Renal pelvis (tissue), 12 donors: Measurements from ENCODE around the gene WASHC3. TPM values are rescaled to one million over a fixed set of nuclear protein-coding genes. Genes with fewer than 3 reads are reported as not detected.
"Not testable (repeated sequence)": the region's sequence is repeated elsewhere in the genome, so short reads cannot be mapped to it uniquely, and the experiment has no call there.

Experiments
- DNase-seq: peaks from one replicate; pipeline ENCODE4 v3.0.0-alpha.2; 2013
- long read RNA-seq, 16 experiments: transcript quantifications; one replicate each; lab custom pipeline, GENCODE V29; 2026
- polyA plus RNA-seq, 3 donors: library from polyadenylated mRNA; unstranded; fragments of 120-200 nt; gene quantifications; one replicate each; pipeline ENCODE4 v1.2.1, GENCODE V29; 2013; ENCODE audit not compliant: insufficient read length in 3 of 3

The WASHC3 gene, protein sequence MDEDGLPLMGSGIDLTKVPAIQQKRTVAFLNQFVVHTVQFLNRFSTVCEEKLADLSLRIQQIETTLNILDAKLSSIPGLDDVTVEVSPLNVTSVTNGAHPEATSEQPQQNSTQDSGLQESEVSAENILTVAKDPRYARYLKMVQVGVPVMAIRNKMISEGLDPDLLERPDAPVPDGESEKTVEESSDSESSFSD
- polyA plus RNA-seq = 10 to 100 TPM; 48.7 to 55.8 (median 49.5) TPM
- long read RNA-seq, donor 1, transcript WASHC3-201 (7 exons, 916 nt) = major isoform, 16 of 18 reads
- long read RNA-seq, donor 1, partial matches to known transcripts = 0 of 18 reads
- long read RNA-seq, donor 1, other reads (novel, unspliced or antisense) = 0 of 18 reads
- long read RNA-seq, donor 2, transcript WASHC3-201 (7 exons, 916 nt) = major isoform, 12 of 13 reads
- long read RNA-seq, donor 2, partial matches to known transcripts = 0 of 13 reads
- long read RNA-seq, donor 2, other reads (novel, unspliced or antisense) = 0 of 13 reads
- long read RNA-seq, donor 3, transcript WASHC3-201 (7 exons, 916 nt) = major isoform, 14 of 19 reads
- long read RNA-seq, donor 3, partial matches to known transcripts = 0 of 19 reads
- long read RNA-seq, donor 3, other reads (novel, unspliced or antisense) = 0 of 19 reads
- long read RNA-seq, donor 4, transcript WASHC3-201 (7 exons, 916 nt) = major isoform, 17 of 25 reads
- long read RNA-seq, donor 4, partial matches to known transcripts = 0 of 25 reads
- long read RNA-seq, donor 4, other reads (novel, unspliced or antisense) = 0 of 25 reads
- long read RNA-seq, donor 5, transcript WASHC3-201 (7 exons, 916 nt) = major isoform, 6 of 9 reads
- long read RNA-seq, donor 5, partial matches to known transcripts = 0 of 9 reads
- long read RNA-seq, donor 5, other reads (novel, unspliced or antisense) = 0 of 9 reads
- long read RNA-seq, donor 6, transcript WASHC3-201 (7 exons, 916 nt) = major isoform, 10 of 20 reads
- long read RNA-seq, donor 6, partial matches to known transcripts = 5 of 20 reads
- long read RNA-seq, donor 6, other reads (novel, unspliced or antisense) = 0 of 20 reads
- long read RNA-seq, donor 7, transcript WASHC3-201 (7 exons, 916 nt) = major isoform, 15 of 21 reads
- long read RNA-seq, donor 7, partial matches to known transcripts = 0 of 21 reads
- long read RNA-seq, donor 7, other reads (novel, unspliced or antisense) = 0 of 21 reads
- long read RNA-seq, donor 8, transcript WASHC3-201 (7 exons, 916 nt) = major isoform, 5 of 6 reads
- long read RNA-seq, donor 8, partial matches to known transcripts = 0 of 6 reads
- long read RNA-seq, donor 8, other reads (novel, unspliced or antisense) = 0 of 6 reads
- long read RNA-seq, donor 9, transcript WASHC3-201 (7 exons, 916 nt) = major isoform, 20 of 26 reads
- long read RNA-seq, donor 9, partial matches to known transcripts = 0 of 26 reads
- long read RNA-seq, donor 9, other reads (novel, unspliced or antisense) = 0 of 26 reads
- long read RNA-seq, donor 10, transcript WASHC3-201 (7 exons, 916 nt) = major isoform, 8 of 11 reads
- long read RNA-seq, donor 10, partial matches to known transcripts = 0 of 11 reads
- long read RNA-seq, donor 10, other reads (novel, unspliced or antisense) = 0 of 11 reads
- long read RNA-seq, donor 11, transcript WASHC3-201 (7 exons, 916 nt) = major isoform, 5 of 11 reads
- long read RNA-seq, donor 11, partial matches to known transcripts = 0 of 11 reads
- long read RNA-seq, donor 11, other reads (novel, unspliced or antisense) = 0 of 11 reads
- long read RNA-seq, donor 12, transcript WASHC3-201 (7 exons, 916 nt) = major isoform, 16 of 24 reads
- long read RNA-seq, donor 12, partial matches to known transcripts = 0 of 24 reads
- long read RNA-seq, donor 12, other reads (novel, unspliced or antisense) = 0 of 24 reads
- long read RNA-seq, donor 13, transcript WASHC3-201 (7 exons, 916 nt) = major isoform, 12 of 29 reads
- long read RNA-seq, donor 13, partial matches to known transcripts = 13 of 29 reads
- long read RNA-seq, donor 13, other reads (novel, unspliced or antisense) = 0 of 29 reads
- long read RNA-seq, donor 14 = 0 reads
- long read RNA-seq, donor 15, transcript WASHC3-201 (7 exons, 916 nt) = major isoform, 15 of 20 reads
- long read RNA-seq, donor 15, partial matches to known transcripts = 0 of 20 reads
- long read RNA-seq, donor 15, other reads (novel, unspliced or antisense) = 0 of 20 reads
- long read RNA-seq, donor 16, transcript WASHC3-201 (7 exons, 916 nt) = major isoform, 13 of 23 reads
- long read RNA-seq, donor 16, transcript WASHC3-213 (7 exons, 865 nt) = minor isoform, 6 of 23 reads
- long read RNA-seq, donor 16, partial matches to known transcripts = 0 of 23 reads
- long read RNA-seq, donor 16, other reads (novel, unspliced or antisense) = 0 of 23 reads

DNA sequence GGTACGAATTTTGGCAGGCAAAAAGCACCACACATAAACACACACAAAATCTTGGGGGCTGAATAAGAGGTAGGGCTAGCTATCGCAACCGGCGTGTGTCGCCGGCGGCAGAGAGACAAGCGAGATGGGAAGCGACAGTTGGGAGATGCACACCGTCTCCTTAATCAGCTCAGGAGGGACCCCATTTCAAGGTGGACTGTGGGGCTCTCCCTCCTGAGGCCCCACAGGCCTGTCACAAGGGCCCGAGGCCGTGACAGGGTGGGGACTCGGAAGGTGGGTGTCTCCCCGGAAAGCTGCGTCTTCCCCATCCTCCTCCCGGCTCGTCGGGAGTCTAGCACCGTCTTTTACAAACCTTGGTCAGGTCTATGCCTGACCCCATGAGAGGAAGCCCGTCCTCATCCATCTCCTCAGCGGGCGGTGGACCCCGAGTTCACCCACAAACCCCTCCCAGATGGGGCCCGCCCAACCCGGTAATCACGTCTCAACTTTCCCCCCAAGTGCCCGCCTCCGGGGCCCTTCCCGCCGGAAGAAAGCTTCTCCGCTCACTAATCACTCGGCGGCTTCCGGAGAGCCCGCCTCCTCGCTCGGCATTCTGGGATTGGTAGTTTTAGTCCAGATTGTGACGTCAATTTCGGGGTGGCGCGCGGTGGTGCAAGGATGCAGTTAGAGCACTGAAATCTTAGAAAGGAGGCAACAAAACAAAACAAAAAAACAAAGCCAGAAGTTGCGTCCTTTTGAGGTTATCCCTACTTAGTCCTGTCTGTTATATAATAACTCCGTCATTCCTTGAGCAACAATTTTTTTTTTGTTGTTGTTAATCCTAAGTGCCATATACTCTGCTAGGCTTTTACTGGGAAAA lies at the start of gene WASHC3:
WASHC3 (minus strand) TSS at position 432 of the 859 bp plus-strand sequence; CDS start at position 403, 29 bp downstream.
- DNase-seq = peak; percentile 96

DNA sequence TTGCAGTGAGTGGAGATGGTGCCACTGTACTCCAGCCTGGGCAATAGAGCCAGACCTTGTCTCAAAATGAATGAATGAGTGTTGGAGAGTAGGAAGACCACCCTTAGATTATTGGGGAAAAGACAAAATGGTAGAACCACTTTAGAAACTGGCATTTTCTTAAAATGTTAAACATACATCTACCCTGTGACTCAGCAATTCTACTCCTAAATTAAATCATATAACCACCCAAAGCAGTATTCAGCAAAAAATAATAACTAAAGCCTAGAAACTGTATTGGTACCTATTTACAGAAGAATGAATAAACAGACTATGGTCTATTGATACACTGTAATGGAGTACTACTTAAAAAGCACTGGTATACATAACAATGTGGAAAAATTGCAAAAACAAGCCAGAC lies 49.0 kb upstream of the WASHC3 start:
- DNase-seq = no peak

DNA sequence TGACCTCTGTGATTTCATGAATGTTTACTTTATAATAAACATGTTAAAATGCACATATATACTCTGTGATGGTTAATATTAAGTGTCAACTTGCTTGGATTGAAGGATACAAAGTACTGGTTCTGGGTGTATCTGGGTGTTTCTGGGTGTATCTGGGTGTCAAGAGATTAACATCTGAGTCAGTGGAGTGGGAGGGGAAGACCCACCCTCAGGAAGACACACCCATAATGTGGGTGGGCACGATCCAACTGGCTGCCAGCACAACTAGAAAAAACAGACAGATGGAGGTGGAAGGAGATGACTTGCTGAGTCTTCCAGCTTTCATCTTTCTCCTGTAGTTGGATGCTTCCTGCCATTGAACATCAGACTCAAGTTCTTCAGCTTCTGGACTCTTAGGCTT lies 46.2 kb upstream of the WASHC3 start:
- DNase-seq = no peak

DNA sequence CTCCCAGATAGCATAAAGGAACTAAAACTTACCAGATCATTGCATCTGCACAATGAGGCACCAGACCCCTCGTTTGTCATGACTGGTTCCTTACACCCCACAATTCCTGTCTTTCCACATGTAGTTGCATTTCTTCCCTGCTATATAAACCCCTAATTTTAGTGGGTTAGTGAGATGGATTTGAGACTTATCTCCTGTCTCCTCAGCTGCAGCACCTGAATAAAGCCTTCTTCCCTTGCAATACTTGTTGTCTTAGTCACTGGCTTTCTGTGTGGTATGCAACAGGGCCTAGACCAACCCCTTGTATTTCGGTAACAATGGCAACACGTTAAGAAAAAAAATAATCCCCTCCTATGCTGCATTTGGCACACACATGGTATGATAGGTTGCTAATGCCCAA lies 45.1 kb upstream of the WASHC3 start:
- DNase-seq = no peak

DNA sequence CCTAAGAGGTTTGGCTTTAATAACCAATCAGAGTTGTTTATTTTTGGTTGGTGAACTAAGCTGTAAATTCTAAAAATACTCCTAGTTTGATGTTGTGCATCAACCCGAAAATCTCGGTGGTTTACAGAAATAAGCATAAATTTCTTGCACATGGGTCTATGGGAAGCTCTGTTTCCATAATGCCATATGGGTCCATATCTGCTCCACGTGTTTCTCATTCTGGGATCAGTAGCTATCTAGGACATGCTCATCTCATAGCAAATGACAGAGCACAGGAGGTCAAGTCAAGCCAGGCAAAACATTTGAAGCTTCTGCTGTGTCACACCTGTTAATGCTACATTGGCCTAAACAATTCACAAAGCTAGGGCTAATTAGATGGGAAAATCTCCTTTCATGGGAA lies 35.1 kb upstream of the WASHC3 start:
- DNase-seq = no peak

DNA sequence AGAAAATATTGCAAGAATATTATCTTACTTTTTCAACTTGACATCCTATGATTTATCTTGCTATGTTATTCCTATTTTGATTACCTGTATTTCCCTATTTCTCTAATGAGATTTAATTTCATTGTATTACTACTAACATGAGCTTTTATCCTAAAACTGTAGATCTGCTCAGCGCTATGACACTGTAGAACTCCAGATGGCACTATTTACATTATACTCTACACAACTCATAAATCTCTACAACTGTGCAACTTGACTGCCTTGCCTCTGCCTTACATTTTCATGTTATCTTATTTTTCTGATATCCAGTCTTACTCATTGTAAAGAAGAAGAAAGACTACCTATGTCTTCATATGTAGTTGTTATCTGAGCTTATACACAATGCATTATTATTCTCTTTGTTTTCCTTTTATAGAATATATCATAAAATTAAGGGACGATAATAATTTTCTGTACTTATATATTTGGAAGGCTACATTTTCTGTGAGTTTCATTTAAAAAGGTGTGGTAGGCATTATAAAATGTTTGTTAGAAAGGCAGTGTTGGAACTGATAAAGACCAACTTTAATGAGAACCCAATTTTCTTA lies 34.0 kb upstream of the WASHC3 start:
- DNase-seq = no peak

DNA sequence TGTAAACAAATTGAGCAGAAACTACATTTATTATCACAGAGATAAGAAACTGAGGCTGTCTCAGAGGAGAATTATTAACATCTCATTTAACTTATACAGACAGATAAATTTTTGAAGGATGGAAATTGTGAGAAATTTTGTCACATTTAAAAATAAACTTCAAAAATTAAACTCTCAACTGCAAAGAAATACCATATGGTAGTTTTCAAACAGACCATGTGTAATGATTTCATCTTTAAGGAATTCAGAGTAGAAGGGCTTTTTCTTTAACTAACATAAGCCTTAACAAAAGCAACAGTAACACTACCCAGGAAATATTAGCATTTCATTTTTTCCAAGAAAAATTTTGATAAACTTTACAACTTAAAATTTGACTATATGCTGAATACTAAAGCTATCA lies 31.5 kb upstream of the WASHC3 start:
- no peak for DNase-seq

DNA sequence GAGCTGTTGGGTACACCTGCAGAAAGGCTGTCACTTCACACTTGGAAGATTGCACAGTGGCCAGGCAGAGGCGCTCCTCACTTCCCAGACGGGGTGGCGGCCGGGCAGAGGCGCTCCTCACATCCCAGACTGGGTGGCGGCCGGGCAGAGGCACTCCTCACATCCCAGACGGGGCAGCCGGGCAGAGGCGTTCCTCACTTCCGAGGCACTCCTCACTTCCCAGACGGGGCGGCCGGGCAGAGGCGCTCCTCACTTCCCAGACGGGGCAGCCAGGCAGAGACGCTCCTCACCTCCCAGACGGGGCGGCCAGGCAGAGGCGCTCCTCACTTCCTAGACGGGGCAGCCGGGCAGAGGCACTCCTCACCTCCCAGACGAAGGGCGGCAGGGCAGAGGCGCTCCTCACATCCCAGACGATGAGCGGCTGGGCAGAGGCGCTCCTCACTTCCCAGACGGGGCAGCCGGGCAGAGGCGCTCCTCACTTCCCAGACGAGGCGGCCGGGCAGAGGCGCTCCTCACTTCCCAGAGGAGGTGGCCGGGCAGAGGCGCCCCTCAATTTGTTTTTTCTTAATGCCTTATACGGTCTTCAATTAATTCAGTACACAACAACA lies 27.5 kb upstream of the WASHC3 start:
- DNase-seq = not testable (repeated sequence)

DNA sequence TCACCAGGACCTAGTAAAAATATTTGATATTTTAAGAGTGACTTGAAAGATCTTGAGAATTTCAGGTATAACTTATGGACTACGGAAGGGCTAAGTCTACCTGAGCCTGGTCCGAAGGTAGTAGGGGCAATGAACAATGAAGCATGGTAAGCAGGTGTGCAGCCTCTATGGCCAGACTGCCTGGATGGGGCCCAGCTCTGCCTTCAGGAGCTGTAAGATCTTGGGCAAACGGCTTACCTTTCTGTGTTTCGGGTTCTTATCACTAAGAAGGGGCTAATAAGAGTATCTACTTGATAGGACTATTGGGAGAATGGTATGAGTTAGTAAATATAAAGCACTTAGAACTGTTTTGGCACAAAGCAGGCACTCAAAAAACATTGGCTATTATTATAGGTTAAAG lies 19.1 kb upstream of the WASHC3 start:
- no peak for DNase-seq

DNA sequence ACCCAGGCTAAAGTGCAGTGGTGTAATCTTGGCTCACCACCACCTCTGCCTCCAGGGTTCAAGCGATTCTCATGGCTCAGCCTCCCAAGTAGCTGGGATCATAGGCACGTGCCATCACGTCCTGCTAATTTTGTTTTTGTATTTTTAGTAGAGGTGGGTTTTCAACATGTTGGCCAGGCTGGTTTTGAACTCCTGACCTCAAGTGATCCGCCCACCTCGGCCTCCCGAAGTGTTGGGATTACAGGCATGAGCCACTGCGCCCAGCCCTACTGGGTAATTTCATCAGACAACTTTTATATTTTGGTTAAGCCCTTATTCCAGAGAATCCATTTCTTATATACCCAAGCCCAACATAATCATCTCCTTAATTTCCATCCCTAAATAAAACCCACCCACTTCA lies 10.3 kb upstream of the WASHC3 start:
- not testable (repeated sequence) for DNase-seq

DNA sequence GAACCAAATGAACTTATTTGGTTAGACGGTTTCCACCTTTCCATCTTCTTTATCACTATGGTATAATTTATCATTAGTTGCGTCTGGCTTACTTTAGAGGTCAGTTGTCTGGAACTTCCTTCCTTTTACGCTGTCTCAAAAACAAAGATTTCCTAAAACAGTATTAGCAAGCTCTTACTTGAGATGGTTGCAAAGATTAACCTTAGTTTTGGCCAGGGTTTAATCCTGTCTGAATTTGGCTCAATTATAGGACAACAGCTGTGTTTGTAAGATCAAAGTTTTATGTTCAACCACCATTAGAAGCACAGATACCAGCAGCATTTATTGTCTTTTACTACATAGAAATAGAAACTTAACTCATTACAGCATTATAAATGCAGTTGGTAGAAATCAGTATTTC lies 7.9 kb upstream of the WASHC3 start:
- DNase-seq = no peak

DNA sequence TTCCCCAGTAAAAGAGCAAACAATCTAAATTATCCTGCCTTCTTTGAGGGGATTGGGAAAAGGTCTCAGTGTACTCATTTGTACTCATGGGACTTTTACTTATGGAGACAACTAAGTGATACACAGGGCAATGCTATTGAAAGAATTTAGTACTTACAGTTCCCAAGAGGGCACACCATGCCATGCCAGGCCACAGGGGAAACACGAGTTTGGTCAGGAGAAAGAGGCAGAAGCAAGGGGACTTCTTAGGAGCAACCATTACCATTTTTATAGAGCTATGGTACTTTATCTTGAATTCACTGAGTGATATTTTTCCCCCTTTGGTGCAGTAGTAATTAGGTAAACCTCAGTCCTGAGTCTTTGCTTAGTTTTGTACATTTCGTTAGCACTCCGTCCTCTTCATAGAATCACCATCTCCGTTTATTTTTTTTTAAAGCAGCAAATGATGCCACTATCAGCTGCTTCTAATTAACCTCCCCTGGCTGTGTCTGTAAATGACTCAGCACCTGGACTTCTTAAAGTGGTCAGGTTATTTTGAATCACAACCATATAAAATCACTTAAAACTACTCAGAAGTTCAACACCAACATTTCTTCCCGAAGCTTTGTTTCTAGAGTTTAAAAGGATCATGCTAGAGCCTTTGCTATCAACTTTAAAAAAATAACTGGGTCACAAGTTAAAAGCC lies 5.9 kb upstream of the WASHC3 start:
- DNase-seq = no peak

DNA sequence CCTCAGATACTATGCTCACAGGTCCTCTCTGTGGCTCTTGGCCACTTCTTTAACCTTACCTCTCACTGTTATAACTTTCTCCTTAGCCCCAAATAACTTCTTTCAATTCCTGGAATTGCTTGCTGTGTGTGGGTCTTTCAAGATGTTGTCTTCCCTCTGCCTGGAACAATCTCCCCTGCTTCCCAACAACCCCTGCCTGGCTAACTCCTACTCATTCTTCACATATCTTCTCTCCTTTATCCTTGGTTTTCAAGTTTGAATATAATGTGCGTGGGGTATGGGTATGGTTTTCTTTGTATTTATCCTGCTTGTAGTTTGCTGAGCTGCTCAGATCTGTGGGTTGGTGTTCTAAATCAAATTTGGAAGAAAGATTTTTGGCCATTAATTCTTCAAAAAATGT lies 2.7 kb upstream of the WASHC3 start:
- no peak for DNase-seq

DNA sequence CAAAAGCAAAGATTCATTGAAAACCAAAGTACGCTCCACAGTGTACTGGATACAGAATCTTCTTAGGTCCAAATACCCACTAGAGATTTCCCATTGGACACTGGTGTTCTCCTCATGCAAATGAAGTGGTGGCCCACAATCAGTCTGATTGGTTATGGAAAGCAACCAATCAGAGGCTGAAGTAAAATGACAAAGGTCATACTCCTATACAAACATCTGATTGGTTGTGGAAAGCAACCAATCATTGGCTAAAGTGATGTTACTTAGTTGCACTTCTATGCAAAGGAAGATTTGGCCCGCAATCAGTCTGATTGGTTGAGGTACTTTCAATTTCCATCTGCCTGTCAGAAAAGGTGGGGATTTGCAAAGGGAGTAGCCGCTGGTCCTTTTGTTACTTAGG lies 1.3 kb upstream of the WASHC3 start:
- DNase-seq = no peak

DNA sequence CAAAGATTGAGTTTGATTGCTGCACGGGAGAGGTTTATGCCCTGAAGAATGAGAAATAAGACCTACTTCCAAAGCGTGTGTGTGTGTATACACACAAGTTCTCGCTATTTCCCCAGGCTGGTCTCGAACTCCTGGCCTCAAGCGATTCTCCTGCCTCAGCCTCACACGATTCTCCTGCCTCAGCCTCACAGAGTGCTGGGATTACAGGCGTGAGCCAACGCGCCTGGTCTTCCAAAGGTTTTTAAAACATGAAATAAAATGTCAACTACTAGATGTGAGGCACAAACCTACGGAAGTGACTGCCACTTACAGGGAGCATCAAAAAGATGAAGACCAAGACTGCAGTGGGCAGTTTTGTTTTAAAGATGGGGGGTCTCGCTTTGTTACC lies 622 bp upstream of the WASHC3 start:
- no peak for DNase-seq

DNA sequence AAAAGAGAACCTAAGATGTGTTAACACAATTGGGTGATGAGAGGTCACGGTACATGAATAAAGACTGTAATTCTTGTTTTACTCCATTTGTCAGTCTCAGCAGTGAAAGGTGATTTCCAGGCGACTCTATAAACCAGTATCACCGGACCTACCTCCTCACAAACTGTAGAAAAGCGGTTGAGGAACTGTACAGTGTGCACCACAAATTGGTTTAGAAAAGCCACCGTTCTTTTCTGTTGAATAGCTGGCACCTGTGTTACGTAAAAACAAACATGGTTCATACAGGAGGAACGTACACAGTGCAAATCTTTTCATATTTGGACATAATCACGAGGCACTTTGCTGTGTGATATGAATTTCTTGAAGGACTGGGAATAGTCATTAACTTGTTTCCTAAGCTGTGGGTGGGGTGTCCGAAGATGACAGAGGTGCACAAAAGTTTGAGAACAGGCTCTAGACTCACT lies 663 bp downstream of the WASHC3 start:
- DNase-seq = peak; percentile 14

DNA sequence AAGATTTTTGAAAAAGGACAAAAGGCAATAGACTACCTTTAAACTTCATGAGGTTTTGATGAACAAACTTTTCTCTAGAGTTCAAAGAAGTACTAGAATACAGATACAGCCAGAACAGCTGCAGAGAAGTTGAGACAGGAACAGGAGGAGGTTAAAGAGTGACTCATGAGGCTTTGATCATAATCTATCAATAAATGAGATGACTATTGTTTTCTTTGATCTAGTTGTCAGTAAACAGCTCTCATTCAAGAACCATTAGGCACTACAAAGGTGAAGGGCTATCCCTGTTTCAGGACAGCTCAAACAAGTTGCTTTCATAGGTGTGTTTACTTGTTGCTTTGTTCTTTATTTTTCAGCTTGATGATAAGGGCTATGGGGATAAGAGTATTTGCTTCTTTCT lies 2.4 kb downstream of the WASHC3 start:
- DNase-seq = no peak
